Peyer's patch (tissue), 4 donors: Measurements from ENCODE around the gene SURF1. TPM values are rescaled to one million over a fixed set of nuclear protein-coding genes. Genes with fewer than 3 reads are reported as not detected.
"Not testable (repeated sequence)": the region's sequence is repeated elsewhere in the genome, so short reads cannot be mapped to it uniquely, and the experiment has no call there.

Source experiments
- DNase-seq, 3 donors: peaks; one replicate each; pipeline ENCODE4 v3.0.0-alpha.2; 2017 to 2019
- H3K27ac ChIP-seq, 4 donors: fragments of 200-600 bp; sonication (generic); one replicate each; pipeline ENCODE4 v1.5.1; 2016 to 2019
- H3K27me3 ChIP-seq, 2 donors: fragments of 200-600 bp; sonication (generic); one replicate each; pipeline ENCODE4 v1.5.1; 2019
- H3K36me3 ChIP-seq, 3 donors: fragments of 200-600 bp; sonication (generic); one replicate each; pipeline ENCODE4 v1.5.1; 2016 to 2019
- H3K4me1 ChIP-seq, 4 donors: fragments of 200-600 bp; sonication (generic); one replicate each; pipeline ENCODE4 v1.5.1; 2016 to 2019
- H3K4me3 ChIP-seq, 4 donors: fragments of 200-600 bp; sonication (generic); 1 replicate in 3 of 4; 2 replicates in 1 of 4; pipeline ENCODE4 v1.5.1; 2016 to 2019; ENCODE audit warnings: mild to moderate bottlenecking in 1 of 4
- H3K9me3 ChIP-seq, 4 donors: fragments of 200-600 bp; sonication (generic); one replicate each; pipeline ENCODE4 v1.5.1; 2016 to 2019; ENCODE audit warnings: mild to moderate bottlenecking in 1 of 4
- POLR2A ChIP-seq, 2 donors: fragments of 450-650 bp; IDR thresholded peaks; one replicate each; pipeline ENCODE4 v1.5.1; 2017; ENCODE audit warnings: antibody characterized with exemption in 2 of 2, mild to moderate bottlenecking in 2 of 2, moderate library complexity in 2 of 2
- total RNA-seq, 4 donors: library from RNA; depleted of rRNA; stranded (reverse); fragments of >200 nt; gene quantifications; one replicate each; pipeline ENCODE4 v1.1.0, GENCODE V29; 2016
- TF ChIP-seq, protein P1 (sequence below), 6 experiments: fragments of 450-650 bp in 4 of 6; fragments of 200-600 bp in 2 of 6; sonication (generic) in 1 of 6; IDR thresholded peaks; one replicate each; pipeline ENCODE4 v1.5.1; 2017 to 2019; ENCODE audit warnings: antibody characterized with exemption in 6 of 6, mild to moderate bottlenecking in 3 of 6, moderate library complexity in 1 of 6

Gene SURF1
- total RNA-seq, 4 donors from 2014 or later: 41.2 to 75.1 (median 53.4) TPM

DNA sequence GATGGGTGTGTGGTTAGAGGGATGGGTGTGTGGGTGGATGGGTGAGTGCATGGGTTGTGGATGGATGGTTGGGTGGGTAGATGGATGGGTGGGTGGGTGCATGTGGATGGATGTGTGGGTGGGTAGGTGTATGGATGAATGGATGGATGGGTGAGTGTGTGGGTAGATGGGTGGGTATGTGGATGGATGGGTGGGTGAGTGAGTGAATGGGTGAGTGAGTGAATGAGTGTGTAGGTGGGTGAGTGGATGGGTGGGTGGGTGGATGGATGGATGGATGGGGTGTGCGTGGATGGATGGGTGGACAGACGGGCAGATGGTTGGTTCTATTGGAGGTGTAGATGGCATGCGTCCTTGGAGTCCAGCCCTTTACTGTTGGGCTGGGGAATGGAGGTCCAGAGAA, 37.1 kb upstream of the SURF1 start:
- no peaks in the 10 kb centered on the region for H3K4me1 ChIP-seq
- H3K9me3 ChIP-seq: no peaks in the 10 kb centered on the region
- no peak overlapping the region for H3K4me3 ChIP-seq
- no peaks in the 10 kb centered on the region for H3K36me3 ChIP-seq
- TF ChIP-seq, protein P1, sequence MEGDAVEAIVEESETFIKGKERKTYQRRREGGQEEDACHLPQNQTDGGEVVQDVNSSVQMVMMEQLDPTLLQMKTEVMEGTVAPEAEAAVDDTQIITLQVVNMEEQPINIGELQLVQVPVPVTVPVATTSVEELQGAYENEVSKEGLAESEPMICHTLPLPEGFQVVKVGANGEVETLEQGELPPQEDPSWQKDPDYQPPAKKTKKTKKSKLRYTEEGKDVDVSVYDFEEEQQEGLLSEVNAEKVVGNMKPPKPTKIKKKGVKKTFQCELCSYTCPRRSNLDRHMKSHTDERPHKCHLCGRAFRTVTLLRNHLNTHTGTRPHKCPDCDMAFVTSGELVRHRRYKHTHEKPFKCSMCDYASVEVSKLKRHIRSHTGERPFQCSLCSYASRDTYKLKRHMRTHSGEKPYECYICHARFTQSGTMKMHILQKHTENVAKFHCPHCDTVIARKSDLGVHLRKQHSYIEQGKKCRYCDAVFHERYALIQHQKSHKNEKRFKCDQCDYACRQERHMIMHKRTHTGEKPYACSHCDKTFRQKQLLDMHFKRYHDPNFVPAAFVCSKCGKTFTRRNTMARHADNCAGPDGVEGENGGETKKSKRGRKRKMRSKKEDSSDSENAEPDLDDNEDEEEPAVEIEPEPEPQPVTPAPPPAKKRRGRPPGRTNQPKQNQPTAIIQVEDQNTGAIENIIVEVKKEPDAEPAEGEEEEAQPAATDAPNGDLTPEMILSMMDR (IDR thresholded peaks at IDR 0.05): no peak
- no peak for TF ChIP-seq POLR2A (IDR thresholded peaks at IDR 0.05)
- no peak overlapping the region for H3K27ac ChIP-seq
- H3K27me3 ChIP-seq: no peaks in the 10 kb centered on the region
- DNase-seq: no peak

DNA sequence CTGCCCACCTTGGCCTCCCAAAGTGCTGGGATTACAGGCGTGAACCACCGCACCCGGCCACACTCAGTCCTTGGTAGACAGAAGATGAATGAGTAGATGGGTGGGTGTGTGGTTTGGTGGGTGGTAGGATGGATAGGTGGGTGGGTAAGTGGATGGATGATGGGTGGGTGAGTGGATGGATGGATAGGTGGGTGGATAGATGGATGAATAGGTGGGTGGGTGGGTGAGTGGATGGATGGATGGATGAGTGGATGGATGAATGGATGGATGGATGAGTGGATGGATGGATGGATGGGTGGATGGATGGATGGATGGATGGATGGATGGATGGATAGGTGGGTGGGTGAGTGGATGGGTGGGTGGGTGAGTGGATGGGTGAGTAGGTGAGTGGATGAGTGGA, 36.0 kb upstream of the SURF1 start:
- H3K9me3 ChIP-seq, DNase-seq, H3K4me3 ChIP-seq, H3K4me1 ChIP-seq, H3K27me3 ChIP-seq, H3K27ac ChIP-seq, H3K36me3 ChIP-seq: not testable (repeated sequence)

DNA sequence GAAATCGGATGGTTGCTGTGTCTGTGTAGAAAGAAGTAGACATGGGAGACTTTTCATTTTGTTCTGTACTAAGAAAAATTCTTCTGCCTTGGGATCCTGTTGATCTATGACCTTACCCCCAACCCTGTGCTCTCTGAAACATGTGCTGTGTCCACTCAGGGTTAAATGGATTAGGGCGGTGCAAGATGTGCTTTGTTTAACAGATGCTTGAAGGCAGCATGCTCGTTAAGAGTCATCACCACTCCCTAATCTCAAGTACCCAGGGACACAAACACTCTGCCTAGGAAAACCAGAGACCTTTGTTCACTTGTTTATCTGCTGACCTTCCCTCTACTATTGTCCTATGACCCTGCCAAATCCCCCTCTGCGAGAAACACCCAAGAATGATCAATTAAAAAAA, 35.2 kb upstream of the SURF1 start:
- H3K4me3 ChIP-seq, DNase-seq, H3K4me1 ChIP-seq, H3K27ac ChIP-seq, H3K36me3 ChIP-seq, H3K9me3 ChIP-seq, H3K27me3 ChIP-seq: not testable (repeated sequence)

DNA sequence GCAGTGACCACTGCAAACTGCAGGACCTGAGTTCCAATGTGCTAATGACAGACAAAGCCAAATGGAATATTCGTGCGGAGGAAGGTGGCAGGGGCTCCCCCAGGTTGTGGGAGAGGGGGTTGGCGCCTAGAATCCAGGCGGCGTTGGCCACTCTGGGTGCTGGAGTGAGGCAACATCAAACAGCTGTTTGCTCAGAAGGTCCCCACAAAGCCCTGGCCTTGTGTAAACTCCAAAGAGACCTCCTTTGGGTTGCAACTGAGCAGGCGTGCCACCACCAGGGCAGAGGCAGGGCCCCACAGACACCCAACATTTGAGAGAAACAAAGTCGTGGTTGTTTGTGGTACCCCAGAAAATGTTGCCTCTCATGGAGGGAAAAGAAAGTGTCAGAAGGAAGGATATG, 34.4 kb upstream of the SURF1 start:
- H3K4me1 ChIP-seq: no peaks in the 10 kb centered on the region
- H3K36me3 ChIP-seq: no peaks in the 10 kb centered on the region
- DNase-seq: no peak
- no peaks in the 10 kb centered on the region for H3K9me3 ChIP-seq
- no peaks in the 10 kb centered on the region for H3K27me3 ChIP-seq
- no peak overlapping the region for H3K27ac ChIP-seq
- TF ChIP-seq POLR2A (IDR thresholded peaks at IDR 0.05): no peak
- TF ChIP-seq, protein P1 (IDR thresholded peaks at IDR 0.05): no peak
- no peak overlapping the region for H3K4me3 ChIP-seq

DNA sequence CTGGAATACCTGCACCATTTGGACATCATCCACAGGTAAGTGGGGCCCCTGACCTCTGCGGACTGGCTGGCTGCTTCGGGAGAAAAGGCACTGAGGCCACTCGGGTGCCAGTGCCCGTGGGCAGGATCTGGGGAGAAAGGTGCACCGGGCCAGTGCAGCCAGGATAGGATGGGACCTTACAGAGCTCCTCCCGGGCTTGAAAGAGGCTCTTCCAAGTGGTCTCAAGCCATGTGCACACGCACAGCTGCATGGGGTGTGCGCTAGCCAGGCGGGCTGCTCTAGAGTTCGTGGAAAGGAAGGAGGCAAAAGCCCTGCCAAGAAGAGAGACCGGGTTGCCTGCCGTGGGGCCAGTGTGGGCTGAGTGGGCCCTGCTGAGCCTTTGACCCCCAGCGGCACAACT, 33.3 kb upstream of the SURF1 start:
- Histone ChIP-seq H3K27me3 (no peaks in the 10 kb centered on the region), H3K36me3 (no peaks in the 10 kb centered on the region), H3K27ac (no peak overlapping the region), H3K4me1 (no peaks in the 10 kb centered on the region), H3K9me3 (no peaks in the 10 kb centered on the region), H3K4me3 (no peak overlapping the region)
- no peak for DNase-seq
- TF ChIP-seq POLR2A (IDR thresholded peaks at IDR 0.05): no peak
- TF ChIP-seq, protein P1 (IDR thresholded peaks at IDR 0.05): no peak

DNA sequence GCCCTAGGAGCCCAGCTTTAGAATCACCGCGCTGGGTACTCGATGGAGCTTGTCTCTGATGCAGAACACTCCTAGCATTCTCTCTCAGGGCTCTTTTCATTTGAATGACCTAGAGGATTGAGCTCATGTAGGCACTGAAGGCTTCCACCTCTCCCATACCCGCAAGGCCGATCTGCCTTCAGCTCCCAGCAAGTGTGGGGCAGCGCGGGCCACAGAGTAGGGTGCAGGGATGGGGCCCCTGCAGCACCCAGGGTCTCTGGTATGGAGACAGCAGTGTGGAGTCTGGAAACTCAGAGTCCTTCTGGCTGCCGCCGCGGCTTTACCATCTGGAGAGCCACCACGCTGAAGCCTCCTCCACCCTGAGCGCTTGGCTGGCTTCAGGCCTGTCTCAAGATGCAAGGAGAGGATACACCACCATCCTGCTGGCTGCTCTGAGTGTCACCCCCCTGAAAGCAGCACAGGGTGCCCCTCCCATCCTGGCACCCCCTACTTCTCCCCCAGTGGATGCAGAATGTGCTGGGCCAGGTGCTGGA, 32.8 kb upstream of the SURF1 start:
- no peak overlapping the region for H3K4me3 ChIP-seq
- no peak for DNase-seq
- no peaks in the 10 kb centered on the region for H3K27me3 ChIP-seq
- no peak for TF ChIP-seq POLR2A (IDR thresholded peaks at IDR 0.05)
- TF ChIP-seq, protein P1 (IDR thresholded peaks at IDR 0.05): no peak
- no peak overlapping the region for H3K27ac ChIP-seq
- no peaks in the 10 kb centered on the region for H3K9me3 ChIP-seq
- no peaks in the 10 kb centered on the region for H3K4me1 ChIP-seq
- H3K36me3 ChIP-seq: no peaks in the 10 kb centered on the region

DNA sequence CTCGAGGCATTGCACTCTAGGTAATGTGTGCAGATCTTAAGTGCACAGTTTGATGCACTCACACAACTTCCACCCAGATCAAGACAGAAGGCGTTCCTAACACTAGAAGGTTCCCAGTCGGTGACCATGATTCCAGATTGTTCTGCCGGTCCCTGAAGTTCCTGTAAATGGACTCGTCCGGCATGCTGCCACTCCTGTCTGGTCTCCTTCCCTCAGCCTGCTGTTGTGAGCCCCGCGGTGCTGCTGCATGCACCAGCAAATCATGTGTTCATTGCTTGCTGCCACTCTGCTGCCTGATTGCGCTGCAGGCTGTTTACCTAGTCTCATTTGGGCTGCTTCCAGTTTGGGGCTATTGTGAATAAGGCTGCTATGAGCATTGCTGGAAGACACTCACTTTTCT, 31.4 kb upstream of the SURF1 start:
- DNase-seq: no peak
- Histone ChIP-seq H3K4me3 (no peak overlapping the region), H3K36me3 (no peaks in the 10 kb centered on the region), H3K27me3 (no peaks in the 10 kb centered on the region), H3K4me1 (no peaks in the 10 kb centered on the region), H3K9me3 (no peaks in the 10 kb centered on the region), H3K27ac (no peak overlapping the region)
- TF ChIP-seq, protein P1 (IDR thresholded peaks at IDR 0.05): no peak
- TF ChIP-seq POLR2A (IDR thresholded peaks at IDR 0.05): no peak
